ENCODE measurements around the gene BIN1. TPM values are rescaled to one million over a fixed set of nuclear protein-coding genes. Genes with fewer than 3 reads are reported as not detected.

Gene BIN1
- total RNA-seq, 1 experiment from 2014 or later: 58.6 TPM

GRCh38 chr2:127001751-127002150, 105.2 kb downstream of the BIN1 start:
- peaks cover under 1% of the 10 kb centered on the region; the same call in 1 of the 2 replicates for H3K27me3 ChIP-seq (ENCODE audit: control insufficient read depth, insufficient read depth, low read length)
- no peaks in the 10 kb centered on the region for H3K36me3 ChIP-seq (ENCODE audit: control insufficient read depth, insufficient read depth, low read length)
- no peaks in the 10 kb centered on the region for H3K4me1 ChIP-seq (ENCODE audit: control insufficient read depth, insufficient read depth, low read length)
- ATAC-seq: no peak
- BruUV-seq (replicated peaks): no TSS peak
- intact Hi-C loops (cut with micrococcal nuclease; ENCODE audit: unreplicated experiment) (no loop called here), in situ Hi-C loops (cut with HindIII; ENCODE audit: low pct_unique_long_range_greater_than_20kb, low sequenced_read_pairs) (no loop called here)
- H3K27ac ChIP-seq (ENCODE audit: low read length): no peak overlapping the region
- CTCF ChIA-PET: no interaction called here
- TF ChIP-seq CTCF (IDR thresholded peaks at IDR 0.05) (no peak), REST (IDR thresholded peaks at IDR 0.05; ENCODE audit: insufficient read depth in 1 of 2, low read depth in 2 of 2, low read length in 1 of 2) (no peak), SIN3A (IDR thresholded peaks at IDR 0.05; ENCODE audit: borderline replicate concordance, insufficient read depth, low read depth, low read length) (no peak), POLR2AphosphoS5 (IDR thresholded peaks at IDR 0.05; ENCODE audit: low read depth, low read length) (no peak), TCF7L2 (IDR thresholded peaks at IDR 0.05; ENCODE audit: low read depth, low read length) (no peak)
- H3K4me3 ChIP-seq (ENCODE audit: low read depth in 2 of 2, low read length in 2 of 2): no peak overlapping the region
- no peak for DNase-seq (ENCODE audit: low read depth, low spot score)
- H3K9me3 ChIP-seq (ENCODE audit: control insufficient read depth, insufficient read depth, low read depth, low read length): no peaks in the 10 kb centered on the region
- POLR2A ChIA-PET: no interaction called here

DNA sequence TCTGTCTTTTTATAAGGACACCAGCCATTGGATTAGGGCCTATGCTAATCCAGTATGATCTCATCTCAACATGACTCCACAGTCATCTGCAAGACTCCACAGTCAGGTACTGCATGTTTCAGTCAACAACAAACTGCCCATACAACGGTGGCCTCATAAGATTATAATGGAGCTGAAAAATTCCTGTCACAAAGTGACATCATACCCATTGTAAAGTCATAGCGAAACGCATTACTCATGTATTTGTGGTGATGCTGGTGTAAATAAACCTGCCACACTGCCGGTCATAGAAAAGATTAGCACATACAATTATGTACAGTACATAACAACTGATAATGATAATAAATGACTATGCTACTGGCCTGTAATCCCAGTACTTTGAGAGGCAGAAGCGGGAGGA, 106.0 kb downstream of the BIN1 start:
- H3K27me3 ChIP-seq (ENCODE audit: control insufficient read depth, insufficient read depth, low read length): no peaks in the 10 kb centered on the region; the same call in 1 of the 2 replicates
- H3K9me3 ChIP-seq (ENCODE audit: control insufficient read depth, insufficient read depth, low read depth, low read length): no peaks in the 10 kb centered on the region
- BruUV-seq (replicated peaks): no TSS peak
- ChIA-PET POLR2A (no interaction called here), CTCF (no interaction called here)
- peak; percentile 61 for DNase-seq (ENCODE audit: low read depth, low spot score)
- H3K36me3 ChIP-seq (ENCODE audit: control insufficient read depth, insufficient read depth, low read length): no peaks in the 10 kb centered on the region
- H3K4me3 ChIP-seq (ENCODE audit: low read depth in 2 of 2, low read length in 2 of 2): no peak overlapping the region
- H3K4me1 ChIP-seq (ENCODE audit: control insufficient read depth, insufficient read depth, low read length): no peaks in the 10 kb centered on the region
- TF ChIP-seq SIN3A (IDR thresholded peaks at IDR 0.05; ENCODE audit: borderline replicate concordance, insufficient read depth, low read depth, low read length): no peak
- TF ChIP-seq CTCF (IDR thresholded peaks at IDR 0.05): no peak
- no peak for TF ChIP-seq POLR2AphosphoS5 (IDR thresholded peaks at IDR 0.05; ENCODE audit: low read depth, low read length)
- TF ChIP-seq REST (IDR thresholded peaks at IDR 0.05; ENCODE audit: insufficient read depth in 1 of 2, low read depth in 2 of 2, low read length in 1 of 2): no peak
- TF ChIP-seq TCF7L2 (IDR thresholded peaks at IDR 0.05; ENCODE audit: low read depth, low read length): no peak
- no peak for ATAC-seq
- H3K27ac ChIP-seq (ENCODE audit: low read length): no peak overlapping the region
- intact Hi-C loops (cut with micrococcal nuclease; ENCODE audit: unreplicated experiment): no loop called here
- in situ Hi-C loops (cut with HindIII; ENCODE audit: low pct_unique_long_range_greater_than_20kb, low sequenced_read_pairs): no loop called here

Data from Panc1 (cell line).